Activated naive CD4-positive, alpha-beta T cell treated with anti-CD3 and anti-CD28 coated beads, Interleukin-2, amount 10 ng/mL, durations not matched to agents 7 days and 5 days (primary cell): ENCODE data around the gene FAM124B.
A peak's percentile ranks its signal among the peaks of the same experiment; 100 is the strongest.

Experiments
- CTCF ChIA-PET: fragments of 350-600 bp; sonication (Branson Sonifier 250); formaldehyde crosslinking; loops from one replicate; lab custom pipeline; 2021; ENCODE audit warnings: antibody characterized with exemption; lab: Charles Lee
- DNase-seq: peaks from one replicate; pipeline ENCODE4 v3.0.0-alpha.2; 2020
- H3K27ac Mint-ChIP-seq: one replicate; pipeline ENCODE4 v1.8.0; 2021; ENCODE audit warnings: mild to moderate bottlenecking, moderate library complexity, mixed read lengths
- H3K27me3 Mint-ChIP-seq: one replicate; pipeline ENCODE4 v1.8.0; 2021; ENCODE audit warnings: mild to moderate bottlenecking, mixed read lengths
- H3K36me3 Mint-ChIP-seq: one replicate; pipeline ENCODE4 v1.8.0; 2021; ENCODE audit warnings: mixed read lengths
- H3K4me1 Mint-ChIP-seq: one replicate; pipeline ENCODE4 v1.8.0; 2021; ENCODE audit warnings: mixed read lengths
- H3K4me3 Mint-ChIP-seq: one replicate; pipeline ENCODE4 v1.8.0; 2021; ENCODE audit warnings: mild to moderate bottlenecking, moderate library complexity, mixed read lengths
- H3K9me3 Mint-ChIP-seq: one replicate; pipeline ENCODE4 v1.8.0; 2021; ENCODE audit warnings: mixed read lengths

FAM124B gene, protein sequence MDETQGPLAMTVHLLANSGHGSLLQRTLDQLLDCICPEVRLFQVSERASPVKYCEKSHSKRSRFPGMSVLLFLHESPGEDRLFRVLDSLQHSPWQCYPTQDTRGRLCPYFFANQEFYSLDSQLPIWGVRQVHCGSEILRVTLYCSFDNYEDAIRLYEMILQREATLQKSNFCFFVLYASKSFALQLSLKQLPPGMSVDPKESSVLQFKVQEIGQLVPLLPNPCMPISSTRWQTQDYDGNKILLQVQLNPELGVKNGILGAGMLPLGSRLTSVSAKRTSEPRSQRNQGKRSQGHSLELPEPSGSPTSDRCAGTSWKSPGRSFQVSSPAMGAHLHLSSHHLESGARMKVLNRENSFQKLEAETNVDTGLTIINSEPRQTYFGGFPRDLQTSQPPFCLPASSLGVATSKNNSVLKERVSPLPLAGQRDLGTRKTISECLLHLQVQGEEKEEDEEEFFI

DNA sequence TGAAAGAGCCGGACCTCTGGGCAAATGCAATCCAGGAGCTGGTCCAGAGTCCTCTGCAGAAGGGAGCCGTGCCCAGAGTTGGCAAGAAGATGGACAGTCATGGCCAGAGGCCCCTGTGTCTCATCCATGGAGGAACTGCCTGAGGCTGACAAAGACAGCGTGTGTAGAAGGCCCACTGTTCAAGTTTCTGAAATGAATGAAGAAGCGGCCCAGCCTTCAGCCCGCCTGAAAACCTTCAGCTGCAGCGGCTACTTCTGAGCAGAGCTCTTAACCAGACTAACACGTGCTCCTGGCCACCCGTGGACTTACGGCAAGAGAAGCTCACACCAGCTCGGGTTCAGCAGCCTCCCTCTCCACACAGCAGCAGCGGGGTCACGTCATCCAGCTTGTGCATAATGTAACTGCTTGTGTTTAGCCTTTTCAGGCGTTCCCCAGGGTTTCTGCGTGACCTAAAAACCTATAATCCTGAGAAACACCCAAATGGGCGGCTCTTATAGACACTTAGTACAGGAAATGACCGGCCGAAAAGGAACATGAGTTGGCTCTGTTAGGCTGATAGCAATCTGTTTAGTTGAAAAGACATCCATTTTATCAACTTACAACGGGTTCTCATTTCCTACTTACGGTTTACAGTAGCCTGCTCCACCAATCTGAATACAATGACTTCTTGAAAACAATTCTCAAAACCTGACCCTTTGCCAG, at the start of gene FAM124B:
FAM124B (minus strand) TSS at position 467 of the 702 bp plus-strand sequence; CDS start at position 128, 339 bp downstream.
- peak within 1 kb of the TSS; percentile 81 for H3K27ac Mint-ChIP-seq
- H3K9me3 Mint-ChIP-seq = no peaks in the 10 kb centered on the region
- peak; percentile 62 for DNase-seq
- H3K27me3 Mint-ChIP-seq = peaks cover 10% of the 10 kb centered on the region
- peaks cover 27% of the 10 kb centered on the region for H3K4me1 Mint-ChIP-seq
- CTCF ChIA-PET = interaction anchor here (0.9 to 3.3 kb wide), 3 partner anchors 33 to 249 kb away, joined by 4 to 12 read pairs (median 4); no protein-coding TSS in a partner anchor
- peaks cover 2% of the 10 kb centered on the region for H3K36me3 Mint-ChIP-seq
- peak within 1 kb of the TSS; percentile 72 for H3K4me3 Mint-ChIP-seq

DNA sequence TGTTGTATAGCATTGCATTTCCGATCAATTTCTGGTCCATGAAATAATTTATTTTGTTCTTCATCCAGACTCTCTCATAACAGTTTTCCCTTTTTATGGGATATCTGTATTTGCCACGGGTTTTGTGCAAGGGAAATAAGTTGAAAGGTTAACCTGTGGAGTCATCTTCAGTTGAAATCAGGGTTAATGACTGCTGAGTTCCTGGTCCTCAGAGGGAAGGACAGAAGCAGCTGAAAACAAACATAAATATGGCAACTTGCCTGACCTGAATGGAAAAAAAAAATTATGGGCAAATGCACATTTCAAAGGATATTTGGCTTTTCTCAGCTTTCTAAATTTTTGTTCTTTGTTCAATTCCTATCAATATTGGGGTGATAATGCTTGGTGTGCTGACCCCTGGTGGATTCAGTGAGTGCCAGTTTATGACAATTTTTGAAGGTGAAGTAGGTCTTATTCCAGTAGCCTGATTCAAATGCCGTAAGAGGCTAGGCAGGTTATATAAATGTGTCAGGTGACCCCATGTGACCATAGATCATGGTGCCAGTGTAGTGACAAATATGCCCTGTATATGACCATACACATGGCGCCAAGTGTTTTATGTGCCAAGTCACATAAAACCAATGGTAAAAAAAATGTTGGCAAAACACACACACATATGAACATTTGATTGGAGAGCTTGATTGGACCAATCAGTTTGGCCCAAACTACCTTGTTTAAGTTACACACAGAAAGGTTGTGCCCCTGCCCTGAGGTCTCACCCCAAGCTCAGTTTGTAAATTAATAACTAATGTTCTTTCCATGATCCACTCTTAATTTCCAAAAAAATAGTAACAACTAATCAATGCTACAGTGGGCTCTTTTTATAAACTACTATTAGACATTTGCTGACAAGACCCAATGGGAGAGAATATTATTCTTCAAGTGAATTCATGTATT, 47.6 kb upstream of the FAM124B start:
- no peak overlapping the region for H3K4me3 Mint-ChIP-seq
- peak; percentile 41 for DNase-seq

DNA sequence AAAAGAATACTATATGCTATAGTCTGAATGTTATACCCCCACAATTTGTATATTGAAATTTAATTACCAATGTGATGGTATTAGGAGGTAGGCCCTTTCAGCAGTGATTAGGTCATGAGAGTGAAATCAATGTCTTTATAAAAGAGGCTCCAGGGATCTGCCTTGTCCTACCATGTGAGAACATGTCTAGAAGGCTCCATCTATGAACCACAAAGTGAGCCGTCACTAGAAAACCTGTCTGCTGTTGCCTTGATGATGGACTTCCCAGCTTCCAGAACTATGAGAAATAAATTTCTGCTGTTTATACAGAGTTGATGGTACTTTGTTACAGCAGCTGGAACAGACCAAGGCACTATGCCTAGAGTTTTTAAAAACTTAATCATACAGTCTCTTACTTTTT, 46.3 kb upstream of the FAM124B start:
- no peak for DNase-seq
- Mint-ChIP-seq H3K4me3 (no peak overlapping the region), H3K27ac (no peak overlapping the region), H3K4me1 (peaks cover 2% of the 10 kb centered on the region), H3K36me3 (no peaks in the 10 kb centered on the region), H3K9me3 (no peaks in the 10 kb centered on the region), H3K27me3 (peaks cover 30% of the 10 kb centered on the region)
- CTCF ChIA-PET = interaction anchor here (1.3 to 2.7 kb wide), 3 partner anchors 13 to 202 kb away, joined by 5 to 12 read pairs (median 6); no protein-coding TSS in a partner anchor

More for the DNA sequence above, 47.6 kb upstream of the FAM124B start:
- Mint-ChIP-seq H3K9me3 (no peaks in the 10 kb centered on the region), H3K36me3 (no peaks in the 10 kb centered on the region), H3K4me1 (no peaks in the 10 kb centered on the region), H3K27ac (no peak overlapping the region), H3K27me3 (peaks cover 17% of the 10 kb centered on the region)
- CTCF ChIA-PET = interaction anchor here (0.7 to 2.7 kb wide), 7 partner anchors 14 to 480 kb away, joined by 3 to 12 read pairs (median 5); no protein-coding TSS in a partner anchor

DNA sequence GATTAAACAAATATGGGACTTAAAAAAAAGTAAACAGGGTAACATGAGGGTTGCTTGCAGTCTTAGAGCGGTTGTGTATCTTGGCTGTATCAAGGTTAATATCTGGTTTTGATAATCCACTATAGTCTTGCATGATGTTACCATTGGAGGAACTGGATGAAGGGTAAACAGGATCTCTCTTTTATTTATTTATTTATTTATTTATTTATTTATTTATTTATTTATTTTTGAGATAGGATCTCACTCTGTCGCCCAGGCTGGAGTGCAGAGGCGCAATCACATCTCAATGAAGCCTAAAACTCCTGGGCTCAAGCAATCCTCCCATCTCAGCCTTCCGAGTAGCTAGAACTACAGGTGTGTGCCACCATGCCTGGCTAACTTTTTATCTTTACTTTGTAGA, 42.9 kb upstream of the FAM124B start:
- Mint-ChIP-seq H3K36me3 (no peaks in the 10 kb centered on the region), H3K9me3 (no peaks in the 10 kb centered on the region), H3K27me3 (peaks cover 53% of the 10 kb centered on the region), H3K4me3 (no peak overlapping the region), H3K27ac (no peak overlapping the region), H3K4me1 (peaks cover 9% of the 10 kb centered on the region)
- DNase-seq = no peak
- CTCF ChIA-PET = no interaction called here

DNA sequence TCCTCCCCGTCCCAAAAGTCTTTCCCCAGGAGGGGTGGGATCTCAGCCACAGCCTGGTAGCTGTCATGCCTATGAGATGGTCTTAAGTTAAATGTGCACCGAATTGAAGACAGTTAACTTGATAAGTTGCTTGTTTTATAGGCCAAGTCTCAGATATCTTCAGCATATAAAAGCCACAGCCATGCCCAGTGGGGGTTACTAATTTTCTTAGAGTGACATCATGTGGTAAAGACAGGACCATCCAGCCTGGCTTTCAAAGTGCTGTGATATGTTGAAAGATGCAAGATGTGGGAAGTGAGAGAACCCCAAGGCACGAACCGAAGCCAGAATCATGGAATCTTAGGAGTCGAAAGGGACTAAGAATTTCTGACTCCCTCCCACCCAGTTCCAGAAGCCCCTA, 42.1 kb upstream of the FAM124B start:
- CTCF ChIA-PET = no interaction called here
- Mint-ChIP-seq H3K4me1 (peaks cover 9% of the 10 kb centered on the region), H3K4me3 (no peak overlapping the region), H3K27me3 (peaks cover 47% of the 10 kb centered on the region), H3K9me3 (no peaks in the 10 kb centered on the region), H3K36me3 (no peaks in the 10 kb centered on the region), H3K27ac (no peak overlapping the region)
- no peak for DNase-seq

DNA sequence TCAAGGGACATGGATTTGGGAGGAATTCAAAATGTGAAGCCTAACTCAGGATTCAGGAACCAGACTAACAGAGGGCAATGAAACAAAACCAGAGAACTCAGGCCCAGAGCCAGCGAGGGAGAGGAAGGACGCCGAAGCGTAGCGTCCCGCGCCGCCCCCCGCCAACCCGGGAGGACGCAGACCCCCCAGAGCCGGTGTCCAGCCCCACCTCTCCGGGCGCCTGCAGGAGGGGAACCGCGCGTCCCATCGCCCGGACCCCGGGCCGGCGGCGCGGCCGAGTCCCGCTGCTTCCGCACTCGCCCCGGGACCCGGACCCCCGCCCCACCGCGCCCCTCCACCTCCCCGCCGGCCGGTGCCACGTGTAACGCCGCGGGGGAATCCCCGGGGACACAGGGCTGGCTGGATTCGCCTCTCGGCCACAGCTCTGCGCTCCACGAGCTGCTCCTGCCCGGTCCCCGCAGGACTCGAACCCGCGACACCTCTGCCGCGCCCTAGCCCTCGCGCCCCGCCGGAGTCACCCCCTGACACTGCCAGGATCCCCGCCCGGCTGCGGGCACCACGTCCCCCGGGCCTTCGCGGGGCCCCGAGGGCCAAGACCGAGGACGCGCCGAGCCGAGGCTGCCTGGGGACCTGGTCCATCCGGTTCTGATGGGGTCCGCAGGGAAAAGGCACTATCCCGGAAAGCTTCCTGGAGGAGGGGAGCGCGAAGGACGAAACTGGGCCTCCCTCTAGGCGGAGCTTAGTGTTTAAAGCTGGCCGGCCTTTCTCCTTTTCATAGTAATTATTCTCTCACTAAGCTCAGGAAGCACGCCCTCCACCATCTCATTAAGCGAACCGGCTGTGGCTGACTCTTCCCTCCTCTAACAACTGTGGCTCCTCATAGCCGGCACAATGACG, 40.4 kb upstream of the FAM124B start:
- Mint-ChIP-seq H3K27ac (peak overlapping the region; percentile 25), H3K27me3 (peaks cover 55% of the 10 kb centered on the region)
- peak; percentile 22 for DNase-seq

DNA sequence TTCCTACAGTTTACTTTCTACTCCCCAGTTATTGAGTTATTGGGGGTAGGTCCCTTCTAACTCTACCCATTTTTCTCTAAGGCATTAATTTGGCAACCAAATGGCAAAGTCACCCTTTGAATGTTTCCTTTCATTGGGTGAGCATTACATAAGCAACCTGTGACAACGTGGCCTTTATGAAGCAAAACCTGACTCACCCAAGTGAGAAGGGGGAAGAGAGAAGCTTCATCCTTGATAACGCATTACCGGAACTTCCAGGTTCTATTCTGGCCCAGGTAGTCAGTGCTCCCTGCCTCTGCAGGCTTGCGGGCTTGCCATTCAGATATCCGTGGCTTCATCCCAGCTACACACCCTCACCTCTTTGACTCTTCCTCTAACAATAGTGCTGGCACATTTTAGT, 39.1 kb upstream of the FAM124B start:
- CTCF ChIA-PET = no interaction called here
- no peaks in the 10 kb centered on the region for H3K9me3 Mint-ChIP-seq
- no peaks in the 10 kb centered on the region for H3K36me3 Mint-ChIP-seq
- H3K4me1 Mint-ChIP-seq = peaks cover 9% of the 10 kb centered on the region
- no peak overlapping the region for H3K27ac Mint-ChIP-seq
- peaks cover 55% of the 10 kb centered on the region for H3K27me3 Mint-ChIP-seq
- no peak overlapping the region for H3K4me3 Mint-ChIP-seq
- DNase-seq = no peak

More for the DNA sequence above, 40.4 kb upstream of the FAM124B start:
- Mint-ChIP-seq H3K9me3 (no peaks in the 10 kb centered on the region), H3K4me1 (peaks cover 9% of the 10 kb centered on the region), H3K4me3 (peak overlapping the region; percentile 49), H3K36me3 (no peaks in the 10 kb centered on the region)
- CTCF ChIA-PET = no interaction called here

DNA sequence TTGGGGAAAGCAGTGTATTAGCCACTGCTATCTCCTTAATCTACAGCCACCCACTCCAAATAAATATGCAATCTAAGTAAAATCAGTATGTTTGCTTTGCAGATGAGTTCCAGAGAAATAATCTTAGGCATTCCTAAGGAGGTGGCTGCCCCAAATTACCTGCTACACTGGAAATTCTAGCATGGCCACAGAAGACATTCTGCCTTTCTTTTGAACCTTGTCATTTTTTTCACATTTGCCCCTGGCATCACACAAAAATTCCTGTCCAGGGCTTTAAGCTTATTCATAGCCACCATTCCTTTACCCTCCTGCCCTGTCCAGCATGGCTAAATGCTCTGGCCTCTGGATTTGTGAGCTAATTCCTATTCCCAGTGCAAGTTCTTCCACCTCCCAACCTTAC, 36.8 kb upstream of the FAM124B start:
- H3K27ac Mint-ChIP-seq = no peak overlapping the region
- no peaks in the 10 kb centered on the region for H3K36me3 Mint-ChIP-seq
- no peak overlapping the region for H3K4me3 Mint-ChIP-seq
- peaks cover 47% of the 10 kb centered on the region for H3K27me3 Mint-ChIP-seq
- CTCF ChIA-PET = no interaction called here
- no peaks in the 10 kb centered on the region for H3K9me3 Mint-ChIP-seq
- H3K4me1 Mint-ChIP-seq = peaks cover 9% of the 10 kb centered on the region
- no peak for DNase-seq

DNA sequence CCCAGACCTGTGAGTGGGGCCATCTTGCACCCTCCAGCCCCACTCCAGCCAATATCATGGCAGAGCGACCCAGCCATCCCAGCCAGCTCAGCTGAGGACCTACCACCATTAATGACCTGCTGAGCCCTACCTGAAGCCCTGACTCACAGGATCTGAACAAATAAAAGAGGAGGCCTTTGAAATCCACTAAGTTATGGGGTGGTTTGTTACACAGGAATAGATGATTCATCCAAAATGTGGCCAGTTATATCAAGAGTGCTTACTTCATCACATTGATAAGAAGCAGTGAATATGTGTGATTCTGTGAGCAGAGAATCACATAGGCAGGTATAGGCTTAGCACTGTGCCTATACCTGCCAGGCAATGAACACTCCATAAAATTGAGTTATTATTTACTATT, 34.7 kb upstream of the FAM124B start:
- no peak overlapping the region for H3K27ac Mint-ChIP-seq
- H3K4me1 Mint-ChIP-seq = peaks cover under 1% of the 10 kb centered on the region
- H3K36me3 Mint-ChIP-seq = no peaks in the 10 kb centered on the region
- DNase-seq = no peak
- CTCF ChIA-PET = no interaction called here
- no peaks in the 10 kb centered on the region for H3K9me3 Mint-ChIP-seq
- peaks cover 31% of the 10 kb centered on the region for H3K27me3 Mint-ChIP-seq
- H3K4me3 Mint-ChIP-seq = no peak overlapping the region

DNA sequence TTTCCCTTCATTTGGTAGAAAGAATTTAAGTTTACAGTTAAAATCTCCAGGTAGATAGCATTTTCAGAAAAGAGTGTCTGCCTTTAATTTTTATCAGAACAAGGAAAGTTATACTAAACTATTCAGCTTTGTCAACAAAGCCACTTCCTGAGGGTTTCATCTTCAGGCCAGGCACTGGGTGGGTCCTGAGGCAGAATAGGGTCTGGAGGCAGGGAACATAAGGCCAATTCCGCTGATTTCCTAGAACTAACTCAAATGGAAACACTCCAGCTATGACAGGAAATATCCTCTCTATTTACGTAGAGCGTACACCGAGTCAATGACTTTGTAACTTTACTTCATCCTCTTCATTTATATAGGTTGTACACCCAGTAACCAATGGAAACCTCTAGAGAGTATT, 32.7 kb upstream of the FAM124B start:
- no peaks in the 10 kb centered on the region for H3K9me3 Mint-ChIP-seq
- DNase-seq = no peak
- H3K4me3 Mint-ChIP-seq = no peak overlapping the region
- CTCF ChIA-PET = interaction anchor here (1.7 kb wide), 1 partner anchor 16 kb away, joined by 3 read pairs; no protein-coding TSS in a partner anchor
- H3K4me1 Mint-ChIP-seq = no peaks in the 10 kb centered on the region
- H3K27ac Mint-ChIP-seq = no peak overlapping the region
- no peaks in the 10 kb centered on the region for H3K36me3 Mint-ChIP-seq
- peaks cover 16% of the 10 kb centered on the region for H3K27me3 Mint-ChIP-seq

DNA sequence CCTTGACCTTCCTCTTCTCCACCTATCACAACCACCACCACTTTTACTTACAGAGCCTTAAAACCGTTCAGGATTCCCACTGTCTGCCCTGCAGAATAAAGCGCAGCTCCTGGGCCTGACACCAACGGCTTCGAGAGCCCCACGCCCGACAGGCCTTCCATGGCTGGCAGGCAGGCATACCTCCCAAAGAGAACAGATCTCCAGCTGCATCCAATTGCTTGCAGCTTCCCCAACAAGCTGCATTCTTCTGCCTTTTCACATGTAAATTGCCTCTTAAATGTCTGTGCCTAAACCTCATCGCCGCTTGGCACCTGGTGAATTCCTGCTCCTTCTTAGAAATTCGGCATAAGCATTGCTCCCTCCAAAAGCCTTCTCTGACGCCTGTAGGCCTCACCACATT, 31.5 kb upstream of the FAM124B start:
- Mint-ChIP-seq H3K4me1 (no peaks in the 10 kb centered on the region), H3K27ac (no peak overlapping the region), H3K36me3 (no peaks in the 10 kb centered on the region), H3K9me3 (no peaks in the 10 kb centered on the region), H3K27me3 (peaks cover 12% of the 10 kb centered on the region), H3K4me3 (no peak overlapping the region)
- DNase-seq = no peak
- CTCF ChIA-PET = no interaction called here

DNA sequence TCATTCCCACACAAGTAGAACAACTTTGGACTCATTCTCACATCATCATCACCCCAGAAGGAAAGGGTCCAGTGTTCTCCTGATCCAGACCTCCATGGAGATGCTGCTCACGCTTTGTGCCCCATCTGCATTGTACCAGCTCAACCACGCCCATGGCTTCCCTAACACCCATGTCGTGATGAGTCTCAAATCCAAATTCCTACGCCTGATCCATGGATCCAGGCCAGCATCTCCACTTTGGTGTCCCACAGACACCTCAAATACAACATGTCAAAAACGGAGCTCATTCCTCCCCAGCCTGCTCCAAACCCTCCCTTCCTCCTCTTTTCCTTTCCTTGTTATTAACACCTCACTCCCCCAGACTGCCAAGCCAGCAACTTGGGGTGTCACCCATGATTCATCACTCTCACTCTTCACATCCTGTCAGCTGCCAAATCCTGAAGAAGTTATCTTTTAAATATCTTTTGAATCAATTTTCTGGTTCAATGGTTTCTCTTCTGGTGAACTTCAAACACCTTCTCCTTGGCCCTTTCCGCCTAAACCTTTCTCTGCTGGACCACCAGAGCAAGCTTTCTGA, 30.2 kb upstream of the FAM124B start:
- Mint-ChIP-seq H3K4me3 (no peak overlapping the region), H3K4me1 (no peaks in the 10 kb centered on the region), H3K27ac (no peak overlapping the region), H3K36me3 (no peaks in the 10 kb centered on the region), H3K9me3 (no peaks in the 10 kb centered on the region), H3K27me3 (peaks cover 5% of the 10 kb centered on the region)
- DNase-seq = no peak
- CTCF ChIA-PET = no interaction called here

DNA sequence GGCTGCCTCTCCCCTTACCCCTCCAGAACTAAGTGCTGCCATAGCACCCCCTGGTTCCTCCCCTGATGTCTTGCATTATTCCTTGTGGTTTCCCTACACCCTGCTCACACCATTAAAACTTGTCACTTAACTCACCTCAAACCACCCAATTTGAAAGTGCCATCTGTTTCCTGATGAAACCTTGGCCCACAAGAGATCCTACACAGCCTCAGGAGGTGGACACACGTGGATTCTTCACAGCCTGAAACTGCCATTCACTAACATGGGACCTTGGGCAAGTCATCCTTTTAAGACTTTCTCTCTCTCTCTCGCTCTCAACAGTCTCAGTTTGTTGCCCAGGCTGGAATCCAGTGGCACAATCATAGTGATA, 27.5 kb upstream of the FAM124B start:
- CTCF ChIA-PET = interaction anchor here (0.6 kb wide), 1 partner anchor 223 kb away, joined by 3 read pairs; no protein-coding TSS in a partner anchor
- H3K4me1 Mint-ChIP-seq = no peaks in the 10 kb centered on the region

More for the DNA sequence above, 27.5 kb upstream of the FAM124B start:
- Mint-ChIP-seq H3K27me3 (peaks cover 4% of the 10 kb centered on the region), H3K9me3 (no peaks in the 10 kb centered on the region), H3K27ac (no peak overlapping the region), H3K36me3 (no peaks in the 10 kb centered on the region), H3K4me3 (no peak overlapping the region)
- DNase-seq = no peak
